GM10266 (cell line): ENCODE results near the gene SMPD3.

Source experiments
- DNase-seq: peaks from one replicate; pipeline ENCODE4 v3.0.0; 2012; ENCODE audit errors: extremely low spot score
- TF ChIP-seq, protein P1 (sequence below): IDR thresholded peaks from 2 replicates; pipeline ENCODE4 v1.5.1; 2012; ENCODE audit warnings: mild to moderate bottlenecking, low read depth; ENCODE audit not compliant: control insufficient read depth, insufficient read depth; ENCODE audit errors: missing control alignments

Gene SMPD3

DNA sequence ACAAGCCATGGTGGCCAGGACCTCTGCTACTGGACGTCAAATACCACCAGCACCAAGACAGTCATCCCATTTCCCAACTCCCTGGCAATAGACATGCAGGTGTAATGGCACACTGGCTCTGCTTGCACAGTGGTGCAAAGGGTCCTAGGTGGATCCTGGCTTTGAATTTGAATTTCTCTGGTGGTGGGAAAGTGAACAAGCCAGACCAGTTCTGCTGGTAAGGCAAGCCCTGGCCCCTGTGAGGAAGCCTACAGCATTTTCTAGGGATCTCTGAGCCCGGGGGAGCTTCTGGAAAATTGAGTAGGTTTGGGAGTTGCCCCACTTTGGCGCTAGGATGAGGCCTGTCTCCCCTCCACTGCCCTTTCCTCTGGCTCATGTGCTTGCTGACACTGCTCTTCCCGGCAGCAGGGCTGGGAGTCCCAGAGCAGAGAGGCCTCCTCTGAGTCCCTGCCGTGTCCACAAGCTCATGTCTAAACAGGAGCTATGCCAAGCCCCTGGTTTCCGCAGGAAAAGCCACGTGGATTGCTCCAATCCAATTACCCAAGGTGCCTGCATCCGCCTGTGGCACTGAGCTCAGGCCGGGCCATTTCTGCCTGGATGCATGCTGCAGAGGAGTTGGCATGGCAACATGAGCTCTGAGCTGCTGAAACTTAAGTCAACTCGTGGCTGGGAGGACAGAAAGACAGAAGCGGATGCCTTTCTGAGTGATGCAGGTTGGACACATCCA is 70.5 kb downstream of the SMPD3 start:
- TF ChIP-seq, protein P1, sequence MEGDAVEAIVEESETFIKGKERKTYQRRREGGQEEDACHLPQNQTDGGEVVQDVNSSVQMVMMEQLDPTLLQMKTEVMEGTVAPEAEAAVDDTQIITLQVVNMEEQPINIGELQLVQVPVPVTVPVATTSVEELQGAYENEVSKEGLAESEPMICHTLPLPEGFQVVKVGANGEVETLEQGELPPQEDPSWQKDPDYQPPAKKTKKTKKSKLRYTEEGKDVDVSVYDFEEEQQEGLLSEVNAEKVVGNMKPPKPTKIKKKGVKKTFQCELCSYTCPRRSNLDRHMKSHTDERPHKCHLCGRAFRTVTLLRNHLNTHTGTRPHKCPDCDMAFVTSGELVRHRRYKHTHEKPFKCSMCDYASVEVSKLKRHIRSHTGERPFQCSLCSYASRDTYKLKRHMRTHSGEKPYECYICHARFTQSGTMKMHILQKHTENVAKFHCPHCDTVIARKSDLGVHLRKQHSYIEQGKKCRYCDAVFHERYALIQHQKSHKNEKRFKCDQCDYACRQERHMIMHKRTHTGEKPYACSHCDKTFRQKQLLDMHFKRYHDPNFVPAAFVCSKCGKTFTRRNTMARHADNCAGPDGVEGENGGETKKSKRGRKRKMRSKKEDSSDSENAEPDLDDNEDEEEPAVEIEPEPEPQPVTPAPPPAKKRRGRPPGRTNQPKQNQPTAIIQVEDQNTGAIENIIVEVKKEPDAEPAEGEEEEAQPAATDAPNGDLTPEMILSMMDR, result no peak
- DNase-seq, result no peak

DNA sequence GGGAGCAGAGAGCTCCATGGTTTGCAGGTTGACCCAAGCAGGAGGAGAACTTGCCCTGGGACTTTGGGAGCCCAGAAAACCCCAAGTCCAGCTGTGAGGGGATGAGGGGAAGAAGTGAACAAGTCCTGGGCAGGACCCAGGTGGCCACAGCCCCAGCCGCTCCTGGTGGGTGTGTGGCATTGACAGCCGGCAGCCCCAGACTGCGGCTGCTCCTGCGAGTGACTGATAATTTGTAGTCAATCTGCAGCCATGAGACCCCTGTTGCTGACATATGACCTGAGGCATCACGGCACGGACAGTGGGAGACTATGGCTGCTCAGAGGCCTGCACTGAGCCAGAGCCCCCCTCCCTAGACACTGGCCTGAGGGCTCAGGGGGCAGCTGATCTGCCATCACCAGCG is 71.1 kb downstream of the SMPD3 start:
- DNase-seq, result no peak
- TF ChIP-seq, protein P1, result no peak

DNA sequence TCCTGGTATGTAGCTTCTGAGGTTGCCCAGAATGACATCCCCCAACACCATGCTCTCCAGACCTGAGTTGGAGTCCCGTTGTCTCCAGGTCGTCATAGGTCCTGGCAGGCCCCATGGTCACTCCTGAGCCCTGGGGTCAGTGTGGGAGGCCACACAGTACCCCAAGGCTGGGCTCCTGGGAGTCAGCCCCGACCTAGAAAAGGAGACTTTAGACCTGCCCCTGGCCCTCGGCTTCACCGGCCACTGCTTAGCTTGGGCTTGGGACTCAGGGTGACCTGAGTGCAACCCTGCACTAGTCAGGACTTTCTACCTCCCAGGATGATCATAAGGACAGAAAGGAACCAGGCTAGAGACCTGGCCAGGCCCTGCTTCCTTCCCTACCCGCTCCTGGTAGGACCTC is 71.7 kb downstream of the SMPD3 start:
- TF ChIP-seq, protein P1, result no peak
- DNase-seq, result no peak

DNA sequence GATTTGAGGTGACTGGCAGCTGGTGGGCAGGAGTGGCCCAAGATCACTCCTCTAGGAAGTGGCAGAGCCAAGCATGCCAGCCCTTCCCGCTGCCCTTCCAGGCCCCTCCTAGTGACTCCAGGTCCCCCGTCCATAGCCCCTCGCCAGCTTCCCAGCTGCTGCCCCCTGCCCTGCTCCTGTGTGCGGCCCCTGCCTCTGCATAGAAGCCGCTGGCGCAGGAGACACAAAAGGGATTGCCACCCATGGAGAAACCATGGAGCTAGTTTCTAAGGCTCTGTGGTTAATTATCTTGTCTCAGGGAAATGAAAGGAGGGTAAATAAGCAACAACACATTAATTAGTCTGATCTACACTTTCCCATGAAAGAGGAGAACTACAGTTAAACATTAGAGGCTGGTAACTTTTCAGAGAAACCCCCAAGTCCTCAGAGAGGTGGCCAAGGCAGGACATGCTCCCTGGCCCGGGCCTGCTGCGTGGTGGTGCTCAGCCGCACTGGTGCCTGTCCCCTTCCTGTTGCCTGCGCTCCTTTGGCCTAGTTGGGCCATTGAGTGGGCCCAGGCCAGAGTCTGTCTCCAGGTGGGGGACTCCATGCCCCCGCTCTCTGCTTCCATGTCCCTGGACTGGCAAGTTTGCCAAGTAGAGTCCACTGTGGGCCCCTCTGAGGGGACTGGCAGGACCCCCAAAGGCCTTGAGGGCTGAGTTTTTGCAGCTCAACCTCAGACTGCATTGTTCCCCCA is 72.3 kb downstream of the SMPD3 start:
- TF ChIP-seq, protein P1, result no peak
- DNase-seq, result no peak

DNA sequence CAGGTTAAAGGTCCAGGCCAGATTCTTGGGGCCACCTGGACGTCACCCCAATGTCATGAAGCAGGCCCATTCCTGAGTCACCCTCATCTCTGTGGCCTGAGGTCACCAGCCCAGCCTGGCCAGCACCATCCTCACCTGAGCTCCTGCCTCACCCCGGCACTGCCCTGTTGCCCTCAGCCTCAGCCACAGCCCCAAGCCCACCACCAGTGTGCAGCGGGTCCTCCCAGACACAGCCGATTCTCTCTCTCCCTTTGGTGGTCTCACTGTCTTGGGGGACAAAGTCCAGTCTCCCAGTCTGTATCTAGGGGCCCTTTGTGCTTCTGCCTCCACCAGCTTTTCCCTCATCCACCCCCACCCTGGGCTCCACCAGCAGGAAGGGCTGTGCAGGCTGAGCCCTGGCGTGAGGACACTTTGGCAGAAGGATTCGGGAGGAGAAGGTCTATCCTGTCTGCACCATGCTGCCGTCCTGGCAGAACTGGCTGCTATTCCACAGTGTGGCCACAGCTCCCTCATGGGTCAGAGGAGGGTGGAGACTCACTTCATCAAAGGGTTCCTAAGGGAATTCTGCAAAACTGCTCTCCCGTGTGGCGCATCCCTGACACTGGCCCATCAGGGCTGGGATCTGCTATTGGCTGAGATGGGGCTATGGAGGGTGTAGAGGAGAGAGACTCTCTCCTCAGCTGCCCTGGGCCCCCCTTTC is 73.2 kb downstream of the SMPD3 start:
- TF ChIP-seq, protein P1, result no peak
- DNase-seq, result no peak

DNA sequence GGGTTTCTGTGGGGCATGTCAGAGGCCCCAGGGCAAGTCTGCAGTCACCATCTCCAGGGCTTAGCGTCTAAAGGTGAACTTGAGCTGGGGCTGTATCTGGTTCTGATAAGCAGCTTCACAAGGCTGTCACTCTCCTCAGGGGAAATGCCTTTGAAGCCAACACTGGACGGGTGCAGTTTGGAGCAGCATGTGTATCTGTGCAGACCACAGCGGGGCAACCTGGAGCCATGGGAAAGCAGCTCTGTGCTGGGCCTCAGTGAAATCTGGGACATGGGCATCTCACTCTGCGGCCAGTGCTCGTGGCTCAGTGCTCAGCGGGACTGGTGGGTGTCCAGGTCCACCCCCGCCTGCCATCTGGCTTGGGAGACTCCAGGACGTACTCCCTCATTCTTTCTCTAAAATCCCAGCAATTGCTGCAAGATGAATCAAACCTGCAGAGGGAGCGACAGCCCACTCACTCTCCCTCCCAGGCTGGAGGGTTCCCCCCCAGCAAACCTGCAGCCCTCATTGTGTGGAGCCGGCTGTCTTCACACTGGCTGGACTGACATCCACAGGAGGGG is 74.0 kb downstream of the SMPD3 start:
- TF ChIP-seq, protein P1, result no peak
- DNase-seq, result no peak
